GM18505 (cell line): Measurements from ENCODE around the gene LYRM2.

Experiments used
- ATAC-seq: cut with Tn5 transposase; IDR thresholded peaks from one replicate; pipeline ENCODE4 v1.9.1; 2021; ENCODE audit not compliant: unreplicated experiment
- POLR2A ChIP-seq: IDR thresholded peaks from 4 replicates; pipeline ENCODE4 v1.6.1; 2011; ENCODE audit warnings: borderline replicate concordance; ENCODE audit not compliant: insufficient read depth, insufficient read length; ENCODE audit errors: extremely low read depth

LYRM2 gene

DNA sequence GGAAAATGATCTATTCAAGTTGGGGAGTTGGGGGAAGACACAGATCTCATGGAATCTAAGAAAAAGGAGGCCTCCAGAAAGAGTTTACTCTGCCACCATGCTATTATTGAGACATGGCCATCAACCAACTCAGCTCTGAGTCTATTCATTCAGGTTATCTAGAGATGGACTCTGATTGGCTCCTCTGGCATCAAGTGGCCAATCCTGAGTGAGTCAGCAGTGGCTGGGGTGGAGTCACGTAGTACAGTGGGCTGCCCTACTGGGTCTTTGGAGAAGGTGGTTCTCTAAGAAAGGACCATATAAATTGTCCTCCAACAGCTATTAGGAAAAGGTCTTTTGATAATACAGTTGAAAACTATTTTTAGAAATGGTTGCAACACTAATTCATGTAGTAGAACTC, 42.1 kb downstream of the LYRM2 start:
- no peak for ATAC-seq
- TF ChIP-seq POLR2A = no peak

DNA sequence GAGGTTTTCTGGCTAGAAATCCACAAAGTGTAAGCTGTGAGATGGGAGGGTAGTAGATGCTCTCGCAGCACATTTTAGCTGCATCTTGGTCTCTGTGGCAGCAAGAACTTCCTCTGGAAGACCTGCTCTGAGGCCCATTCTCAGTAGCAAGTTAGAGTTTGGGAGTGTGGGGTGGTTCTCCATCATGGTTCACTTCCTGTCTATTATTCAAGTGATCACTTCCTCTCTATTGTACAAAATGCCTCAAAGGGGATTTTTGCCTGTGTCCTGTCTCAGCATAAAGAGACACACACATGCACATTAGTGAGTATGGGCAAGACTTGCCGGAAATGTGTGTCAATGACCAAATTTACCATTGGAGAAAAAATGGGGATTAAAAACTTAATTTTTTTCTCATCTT, 42.5 kb downstream of the LYRM2 start:
- ATAC-seq = peak; percentile 91
- TF ChIP-seq POLR2A = no peak

DNA sequence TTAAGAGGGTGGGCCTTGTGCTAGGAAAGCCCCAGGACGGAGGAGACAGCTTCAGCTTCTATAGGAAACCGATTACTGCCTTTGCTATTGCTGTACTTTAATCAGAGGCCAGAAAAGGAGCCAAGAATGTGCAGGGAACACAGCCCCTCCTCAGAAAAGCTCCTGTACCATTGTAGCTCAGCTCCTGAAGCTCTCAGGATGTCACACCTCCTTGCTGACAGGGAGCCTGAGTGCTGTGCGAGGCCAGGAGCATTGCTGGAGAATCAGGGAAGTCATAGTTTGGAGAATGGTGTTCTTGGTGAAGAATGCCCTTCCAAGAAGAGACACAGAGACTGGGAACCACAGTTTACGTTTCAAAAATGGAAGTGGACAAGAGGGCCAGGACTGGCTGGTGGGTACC, 46.8 kb downstream of the LYRM2 start:
- ATAC-seq = no peak
- no peak for TF ChIP-seq POLR2A

DNA sequence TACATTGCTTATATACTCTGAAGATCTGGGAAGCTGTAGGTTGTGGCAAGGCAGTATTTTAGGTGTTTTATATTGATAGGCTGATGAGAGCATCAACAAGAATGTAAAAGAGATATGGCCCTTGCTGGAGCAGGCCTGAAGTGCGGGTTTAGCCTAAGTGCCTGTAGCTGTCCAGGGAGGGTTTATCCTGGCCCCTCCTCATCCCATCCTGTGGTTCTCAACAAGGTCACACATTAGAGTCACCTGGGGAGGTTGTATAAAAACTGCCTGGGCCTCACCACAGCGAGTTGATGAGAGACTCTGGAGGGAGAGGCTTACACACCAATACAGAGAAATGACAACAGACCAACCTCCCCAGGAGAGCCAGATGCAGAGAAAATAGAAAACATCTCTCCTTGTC, 48.4 kb downstream of the LYRM2 start:
- no peak for TF ChIP-seq POLR2A
- ATAC-seq = no peak

DNA sequence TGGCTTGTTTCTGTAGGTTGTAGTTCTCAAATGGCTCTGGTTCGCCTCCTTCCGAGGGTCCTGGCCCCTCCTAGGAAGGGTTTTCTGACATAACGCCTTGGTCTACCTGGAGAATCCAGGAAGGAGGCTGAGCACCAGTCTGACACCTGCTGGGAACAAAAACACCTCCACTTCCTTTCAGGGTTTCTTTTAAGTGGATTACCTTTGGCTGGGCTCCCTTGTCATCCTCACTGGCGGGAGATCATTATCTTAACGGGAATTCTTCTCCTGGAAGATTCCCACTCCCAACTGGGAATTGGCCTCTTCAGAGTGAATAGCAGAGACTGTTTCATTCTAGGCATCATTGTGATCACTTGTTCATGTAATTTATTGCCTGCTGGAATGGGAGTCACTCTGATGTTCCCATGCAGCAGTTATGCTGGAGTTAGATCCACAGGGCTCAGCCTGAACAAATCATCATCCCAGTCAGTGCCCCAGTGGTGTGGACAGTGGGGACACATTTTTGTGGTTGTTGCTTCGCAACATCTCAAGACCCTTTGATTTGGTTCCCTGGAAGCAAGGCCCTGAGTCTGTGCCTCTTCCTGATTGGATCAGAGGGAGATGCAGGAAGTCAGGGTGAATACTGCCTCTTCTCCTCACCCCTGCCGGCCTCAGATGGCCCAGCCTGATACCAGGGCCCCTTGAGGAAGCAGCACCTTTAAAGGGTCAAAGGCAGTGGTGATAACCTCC, 49.1 kb downstream of the LYRM2 start:
- ATAC-seq = no peak
- TF ChIP-seq POLR2A = no peak

DNA sequence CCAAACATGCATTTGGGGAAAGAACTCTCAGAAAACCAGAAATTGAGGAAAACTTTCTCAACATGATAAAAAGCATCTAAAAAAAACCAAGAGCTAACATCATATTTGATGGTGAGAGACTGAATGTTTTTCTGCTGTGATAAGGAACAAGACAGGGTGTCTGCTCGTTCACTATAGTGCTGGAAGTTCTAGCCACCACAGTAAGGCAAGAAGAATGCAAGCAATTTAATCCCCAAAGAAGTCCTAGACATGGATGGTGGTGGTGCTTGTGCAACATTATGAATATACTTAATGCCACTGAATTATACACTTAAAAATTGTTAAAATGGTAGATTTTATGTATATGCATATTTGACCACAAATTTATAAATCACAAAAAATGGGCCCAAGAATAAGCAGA, 53.4 kb downstream of the LYRM2 start:
- TF ChIP-seq POLR2A = no peak
- no peak for ATAC-seq

DNA sequence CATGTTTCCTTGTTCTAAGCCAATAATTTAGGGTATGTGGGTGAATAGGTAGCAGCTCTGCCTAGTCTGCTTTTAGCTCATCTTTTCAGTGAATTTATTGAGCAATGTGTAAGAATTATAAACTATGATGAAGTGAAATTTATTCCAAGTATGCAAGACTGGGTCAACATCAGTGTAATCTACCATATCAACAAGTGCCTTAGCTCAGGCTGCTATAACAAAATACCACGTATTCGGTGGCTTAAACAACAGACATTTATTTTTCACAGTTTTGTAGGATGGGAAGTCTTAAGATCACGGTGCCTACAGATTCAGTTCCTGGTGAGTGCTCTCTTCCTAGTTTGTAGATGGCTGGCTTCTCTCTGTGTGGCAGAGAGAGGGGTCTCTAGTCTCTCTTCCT, 54.0 kb downstream of the LYRM2 start:
- ATAC-seq = no peak
- no peak for TF ChIP-seq POLR2A

DNA sequence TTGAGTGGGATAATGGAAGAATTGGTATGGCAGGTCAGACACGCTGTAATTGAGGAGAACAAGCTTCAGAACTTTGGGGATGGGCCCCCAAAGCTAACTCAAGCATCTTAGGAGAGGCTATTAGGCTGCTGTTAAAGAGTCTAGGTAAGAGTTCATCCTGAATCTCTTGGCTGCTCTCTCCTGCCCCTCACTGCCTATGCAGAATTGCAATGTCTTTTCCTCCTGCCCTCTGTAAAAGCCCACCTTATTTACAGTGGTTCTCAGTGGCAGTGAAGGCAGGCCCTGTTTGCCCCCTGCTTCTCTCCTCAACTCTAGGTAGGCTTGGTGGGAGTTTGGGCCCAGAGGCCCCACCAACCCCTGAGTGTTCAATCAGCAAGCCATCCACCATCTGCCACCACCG, 55.0 kb downstream of the LYRM2 start:
- no peak for TF ChIP-seq POLR2A
- no peak for ATAC-seq

DNA sequence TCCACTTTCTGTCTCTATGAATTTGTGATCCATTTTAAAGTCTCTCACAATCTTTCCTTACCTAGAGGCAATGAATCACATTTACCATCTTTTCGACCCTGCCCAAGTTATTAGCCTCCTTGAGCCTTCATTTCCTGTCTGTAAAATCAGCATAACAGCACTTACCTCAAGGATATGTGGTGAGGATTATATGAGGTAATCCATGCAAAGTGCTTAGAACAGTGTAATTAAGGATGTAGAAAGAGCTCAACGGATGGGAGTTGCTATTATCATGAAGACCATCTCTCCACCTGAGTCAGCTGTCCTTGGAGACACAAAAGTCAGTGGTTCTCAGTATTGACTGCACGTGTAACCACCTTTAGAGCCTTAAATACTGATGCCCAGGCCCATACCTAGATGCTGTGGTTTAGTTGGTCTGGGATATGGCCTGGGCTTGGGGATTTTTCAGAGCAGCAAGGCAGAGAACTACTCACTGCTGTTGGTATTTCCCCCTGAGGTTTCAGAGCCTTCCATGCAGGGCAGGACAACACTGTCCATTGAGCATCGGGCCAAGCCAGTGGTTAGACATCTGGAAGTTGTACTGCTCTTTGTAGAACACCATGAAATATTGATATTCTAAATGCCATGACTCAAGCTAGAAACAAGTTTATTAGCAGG, 55.8 kb downstream of the LYRM2 start:
- no peak for TF ChIP-seq POLR2A
- no peak for ATAC-seq

DNA sequence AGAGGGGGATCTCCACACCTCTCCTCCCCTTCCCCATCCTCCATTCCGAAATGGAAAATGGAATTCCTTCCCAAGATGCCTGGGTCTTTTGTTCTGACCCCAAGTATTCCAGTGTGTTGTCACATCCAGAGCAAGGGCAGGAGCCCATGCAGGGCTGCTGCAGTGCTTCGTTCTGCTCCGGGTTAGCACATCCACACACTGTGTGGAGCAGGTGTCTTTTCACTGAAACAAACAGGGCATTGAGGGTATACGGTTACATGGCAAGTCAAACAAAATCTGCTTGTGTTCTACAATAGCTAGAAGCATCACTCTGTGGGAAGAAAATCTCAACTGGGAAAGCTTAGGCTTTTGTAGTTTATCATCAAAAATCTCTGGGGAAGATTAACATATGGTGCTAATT, 56.9 kb downstream of the LYRM2 start:
- ATAC-seq = no peak
- no peak for TF ChIP-seq POLR2A

DNA sequence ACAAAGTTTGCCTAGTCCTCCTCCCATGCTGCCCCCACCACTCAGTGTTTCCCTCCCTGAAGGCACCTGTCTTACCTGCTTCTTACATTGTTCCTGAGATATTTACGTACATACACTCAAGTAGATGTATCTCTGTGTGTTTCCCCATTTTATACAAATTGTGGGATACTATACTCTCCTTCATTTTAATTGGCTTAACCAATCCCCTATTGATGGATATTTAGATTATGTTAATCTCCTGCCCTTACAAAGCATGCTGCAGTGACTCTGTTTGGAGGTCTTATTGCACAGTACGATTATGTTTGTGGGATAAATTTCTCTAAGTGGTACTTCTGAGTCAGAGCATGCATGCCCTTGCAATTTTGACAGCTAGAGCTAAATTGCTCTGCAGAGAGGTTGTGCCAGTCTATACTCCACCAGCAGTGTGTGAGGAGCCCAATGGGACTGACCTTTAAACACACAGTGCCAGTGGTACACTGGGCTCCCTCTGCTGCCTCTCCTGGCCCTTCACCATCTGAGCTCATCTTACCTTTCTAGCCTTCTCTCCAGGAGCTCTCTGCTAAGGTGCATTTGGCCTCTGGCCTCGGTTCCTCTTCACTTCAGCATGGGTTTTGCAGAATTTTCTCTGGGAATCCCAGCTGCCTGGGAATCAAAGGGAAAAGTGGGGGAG, 57.4 kb downstream of the LYRM2 start:
- ATAC-seq = no peak
- TF ChIP-seq POLR2A = no peak

DNA sequence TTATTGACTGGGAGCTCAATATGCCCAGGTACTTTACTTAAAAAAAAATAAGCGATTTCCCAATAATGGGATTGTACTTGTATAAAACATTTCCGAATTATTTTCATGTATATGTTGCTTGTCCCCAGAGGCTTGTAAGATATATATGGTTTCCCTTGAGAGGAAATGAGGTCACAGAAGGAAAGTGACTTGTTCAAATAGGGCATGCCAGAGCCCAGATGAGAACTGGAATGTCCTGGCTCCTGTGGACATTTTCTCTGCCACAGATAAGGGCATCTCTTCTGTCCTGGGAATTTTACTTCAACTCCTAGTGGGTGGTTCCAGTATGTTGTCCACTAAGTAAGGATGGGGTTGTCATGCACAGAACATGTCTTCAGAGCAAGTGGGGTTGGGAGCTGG, 63.0 kb downstream of the LYRM2 start:
- no peak for TF ChIP-seq POLR2A
- ATAC-seq = no peak

DNA sequence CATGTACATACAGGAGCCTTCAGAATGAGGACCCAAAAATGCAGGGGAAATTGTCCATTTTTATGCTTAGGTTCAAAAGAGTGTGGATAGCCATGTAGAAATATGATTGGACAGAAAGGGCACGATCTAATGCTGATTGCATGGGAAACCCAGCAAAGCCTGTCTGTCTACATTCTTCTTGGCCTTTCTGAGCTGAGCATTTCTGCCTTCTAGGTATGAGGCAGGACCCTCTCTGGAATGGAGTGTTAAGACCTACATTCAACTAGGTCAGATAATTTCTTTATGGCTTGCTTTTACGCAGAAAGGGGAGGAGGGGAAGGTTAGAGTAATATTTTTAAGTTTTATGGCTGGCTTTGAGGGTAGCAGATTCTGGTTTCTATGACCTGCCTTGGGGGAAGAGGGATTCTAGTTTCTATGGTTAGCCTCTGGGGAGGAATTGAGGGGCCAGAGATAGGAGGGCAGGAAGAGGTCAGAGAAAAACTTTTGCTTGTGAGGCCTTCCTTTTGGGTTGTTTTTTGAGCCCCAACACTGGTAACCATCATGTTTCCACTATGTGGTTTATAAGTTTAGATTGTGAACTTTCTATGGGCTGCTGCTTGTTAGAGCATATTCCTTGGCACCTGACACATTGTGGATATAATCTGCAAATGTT, 63.5 kb downstream of the LYRM2 start:
- TF ChIP-seq POLR2A = no peak
- no peak for ATAC-seq
